Vagina (tissue), 2 donors: ENCODE results near the gene P3H1.

ENCODE experiments used
- CTCF ChIP-seq, 3 experiments: fragments of 450-650 bp in 2 of 3; fragments of 200-600 bp in 1 of 3; sonication (generic) in 1 of 3; IDR thresholded peaks; one replicate each; pipeline ENCODE4 v1.5.1; 2017 to 2019; ENCODE audit warnings: antibody characterized with exemption in 3 of 3, mild to moderate bottlenecking in 2 of 3, moderate library complexity in 2 of 3
- POLR2A ChIP-seq, 2 donors: fragments of 450-650 bp; IDR thresholded peaks; one replicate each; pipeline ENCODE4 v1.6.1; 2017; ENCODE audit warnings: antibody characterized with exemption in 2 of 2, mild to moderate bottlenecking in 2 of 2, moderate library complexity in 2 of 2
- POLR2AphosphoS5 ChIP-seq, 2 donors: sonication (generic); formaldehyde crosslinking; IDR thresholded peaks; one replicate each; pipeline ENCODE4 v1.9.0; 2017; ENCODE audit warnings: antibody characterized with exemption in 2 of 2, mild to moderate bottlenecking in 2 of 2, low read depth in 1 of 2; ENCODE audit not compliant: insufficient read depth in 1 of 2

- TF ChIP-seq POLR2A (IDR thresholded peaks at IDR 0.05): no peak
- no peak for TF ChIP-seq CTCF (IDR thresholded peaks at IDR 0.05)
- TF ChIP-seq POLR2AphosphoS5 (IDR thresholded peaks at IDR 0.05; ENCODE audit: insufficient read depth in 1 of 2, low read depth in 1 of 2): no peak
Measured at GRCh38 chr1:42740851-42741580, 25.8 kb downstream of the P3H1 start.
